OCI-LY1 (cell line): Measurements from ENCODE around the gene FAM222A.

ENCODE experiments used
- CTCF ChIP-seq: fragments of 200-600 bp; sonication (generic), shearing (Covaris generic); IDR thresholded peaks from 2 replicates; pipeline ENCODE4 v1.5.1; 2017; ENCODE audit warnings: mild to moderate bottlenecking, antibody characterized with exemption, low read length, moderate library complexity, mixed read lengths
- EZH2 ChIP-seq: fragments of 200-600 bp; sonication (generic), shearing (Covaris generic); IDR thresholded peaks from 2 replicates; pipeline ENCODE4 v1.8.0; 2017; ENCODE audit warnings: borderline replicate concordance, mixed run types, mild to moderate bottlenecking, antibody characterized with exemption, low read length, moderate library complexity, mixed read lengths

DNA sequence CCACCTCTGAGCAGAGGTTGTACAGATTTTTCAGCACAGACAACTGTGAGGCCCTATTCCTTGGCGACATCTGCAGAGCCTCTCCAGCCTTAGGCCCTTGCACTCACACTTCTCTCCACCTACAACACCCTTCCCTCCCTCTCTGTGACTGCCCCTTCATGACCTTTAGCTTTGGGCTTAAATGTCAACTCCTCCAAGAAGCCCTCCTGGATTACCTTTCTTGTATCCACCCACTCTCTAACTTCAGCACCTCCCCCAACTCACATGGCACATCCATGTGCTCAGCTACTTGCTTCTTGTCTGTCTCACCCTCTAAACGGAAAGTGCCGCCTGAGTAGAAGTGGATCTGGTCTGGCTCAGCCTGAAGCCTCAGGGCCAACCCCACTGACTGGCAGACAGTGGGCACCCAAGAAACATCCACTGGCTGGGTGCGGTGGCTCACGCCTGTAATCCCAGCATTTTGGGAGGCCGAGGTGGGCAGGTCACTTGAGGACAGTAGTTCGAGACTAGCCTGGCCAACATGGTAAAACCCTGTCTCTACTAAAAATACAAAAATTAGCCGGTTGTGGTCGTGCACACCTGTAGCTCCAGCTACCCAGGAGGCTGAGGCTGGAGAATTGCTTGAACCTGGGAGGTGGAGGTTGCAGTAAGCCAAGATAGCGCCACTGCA lies 97.5 kb downstream of the FAM222A start:
- TF ChIP-seq CTCF (no peak), EZH2 (no peak)
